ENCODE data around the gene CANX. TPM values are rescaled to one million over a fixed set of nuclear protein-coding genes. Genes with fewer than 3 reads are reported as not detected.
"Not testable (repeated sequence)": the region's sequence is repeated elsewhere in the genome, so short reads cannot be mapped to it uniquely, and the experiment has no call there.

The CANX gene, protein sequence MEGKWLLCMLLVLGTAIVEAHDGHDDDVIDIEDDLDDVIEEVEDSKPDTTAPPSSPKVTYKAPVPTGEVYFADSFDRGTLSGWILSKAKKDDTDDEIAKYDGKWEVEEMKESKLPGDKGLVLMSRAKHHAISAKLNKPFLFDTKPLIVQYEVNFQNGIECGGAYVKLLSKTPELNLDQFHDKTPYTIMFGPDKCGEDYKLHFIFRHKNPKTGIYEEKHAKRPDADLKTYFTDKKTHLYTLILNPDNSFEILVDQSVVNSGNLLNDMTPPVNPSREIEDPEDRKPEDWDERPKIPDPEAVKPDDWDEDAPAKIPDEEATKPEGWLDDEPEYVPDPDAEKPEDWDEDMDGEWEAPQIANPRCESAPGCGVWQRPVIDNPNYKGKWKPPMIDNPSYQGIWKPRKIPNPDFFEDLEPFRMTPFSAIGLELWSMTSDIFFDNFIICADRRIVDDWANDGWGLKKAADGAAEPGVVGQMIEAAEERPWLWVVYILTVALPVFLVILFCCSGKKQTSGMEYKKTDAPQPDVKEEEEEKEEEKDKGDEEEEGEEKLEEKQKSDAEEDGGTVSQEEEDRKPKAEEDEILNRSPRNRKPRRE
- total RNA-seq: 571 and 574 TPM in 2 replicates
- long read RNA-seq, full-length matches to known transcripts: 752 of 1,103 reads
- long read RNA-seq, partial matches to known transcripts: 273 of 1,103 reads
- long read RNA-seq, other reads (novel, unspliced or antisense): 78 of 1,103 reads

DNA sequence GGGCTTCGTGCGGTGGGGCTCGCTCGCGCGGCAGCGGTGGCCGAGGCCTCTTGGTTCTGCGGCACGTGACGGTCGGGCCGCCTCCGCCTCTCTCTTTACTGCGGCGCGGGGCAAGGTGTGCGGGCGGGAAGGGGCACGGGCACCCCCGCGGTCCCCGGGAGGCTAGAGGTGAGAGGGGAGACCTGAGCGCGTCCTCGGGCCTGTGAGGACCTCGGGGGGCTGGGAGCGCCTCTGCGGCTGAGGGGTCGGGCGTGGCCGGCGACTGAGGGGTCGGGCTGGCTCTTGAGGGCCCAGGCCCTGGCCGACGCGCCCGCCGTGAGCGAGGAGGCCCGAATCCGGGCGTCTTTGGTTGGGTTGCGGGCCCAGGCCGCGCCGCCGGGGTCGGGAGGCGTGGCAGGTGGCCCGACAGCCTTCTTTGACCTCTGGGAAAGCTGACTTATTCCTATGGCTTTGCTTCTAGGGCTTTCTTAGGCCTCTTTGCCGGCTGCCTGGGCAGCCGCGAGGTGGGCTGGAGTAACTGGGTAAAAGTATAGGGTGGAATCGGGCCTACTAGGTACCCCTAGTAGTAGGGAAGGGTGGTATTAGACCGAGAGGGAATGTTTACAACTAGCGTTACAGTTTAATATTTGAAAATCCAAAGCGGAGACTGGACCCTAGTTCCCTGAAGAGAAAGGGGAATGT is at the start of gene CANX:
CANX (plus strand) TSS at position 33 of the 681 bp plus-strand sequence. CDS start 6,715 bp downstream, outside the sequence.
- DNase-seq (ENCODE audit: low spot score, unreplicated experiment): no peak
- Mint-ChIP-seq H3K4me1 (ENCODE audit: low read depth) (peaks cover 23% of the 10 kb centered on the region), H3K9me3 (ENCODE audit: low read depth) (no peaks in the 10 kb centered on the region), H3K36me3 (ENCODE audit: insufficient read depth) (peaks cover 16% of the 10 kb centered on the region), H3K27me3 (no peaks in the 10 kb centered on the region), H3K27ac (peak within 1 kb of the TSS; percentile 100), H3K4me3 (ENCODE audit: low read depth) (peak within 1 kb of the TSS; percentile 98)
- TF ChIP-seq, protein P1, sequence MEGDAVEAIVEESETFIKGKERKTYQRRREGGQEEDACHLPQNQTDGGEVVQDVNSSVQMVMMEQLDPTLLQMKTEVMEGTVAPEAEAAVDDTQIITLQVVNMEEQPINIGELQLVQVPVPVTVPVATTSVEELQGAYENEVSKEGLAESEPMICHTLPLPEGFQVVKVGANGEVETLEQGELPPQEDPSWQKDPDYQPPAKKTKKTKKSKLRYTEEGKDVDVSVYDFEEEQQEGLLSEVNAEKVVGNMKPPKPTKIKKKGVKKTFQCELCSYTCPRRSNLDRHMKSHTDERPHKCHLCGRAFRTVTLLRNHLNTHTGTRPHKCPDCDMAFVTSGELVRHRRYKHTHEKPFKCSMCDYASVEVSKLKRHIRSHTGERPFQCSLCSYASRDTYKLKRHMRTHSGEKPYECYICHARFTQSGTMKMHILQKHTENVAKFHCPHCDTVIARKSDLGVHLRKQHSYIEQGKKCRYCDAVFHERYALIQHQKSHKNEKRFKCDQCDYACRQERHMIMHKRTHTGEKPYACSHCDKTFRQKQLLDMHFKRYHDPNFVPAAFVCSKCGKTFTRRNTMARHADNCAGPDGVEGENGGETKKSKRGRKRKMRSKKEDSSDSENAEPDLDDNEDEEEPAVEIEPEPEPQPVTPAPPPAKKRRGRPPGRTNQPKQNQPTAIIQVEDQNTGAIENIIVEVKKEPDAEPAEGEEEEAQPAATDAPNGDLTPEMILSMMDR (IDR thresholded peaks at IDR 0.05; ENCODE audit: unreplicated experiment): no peak

DNA sequence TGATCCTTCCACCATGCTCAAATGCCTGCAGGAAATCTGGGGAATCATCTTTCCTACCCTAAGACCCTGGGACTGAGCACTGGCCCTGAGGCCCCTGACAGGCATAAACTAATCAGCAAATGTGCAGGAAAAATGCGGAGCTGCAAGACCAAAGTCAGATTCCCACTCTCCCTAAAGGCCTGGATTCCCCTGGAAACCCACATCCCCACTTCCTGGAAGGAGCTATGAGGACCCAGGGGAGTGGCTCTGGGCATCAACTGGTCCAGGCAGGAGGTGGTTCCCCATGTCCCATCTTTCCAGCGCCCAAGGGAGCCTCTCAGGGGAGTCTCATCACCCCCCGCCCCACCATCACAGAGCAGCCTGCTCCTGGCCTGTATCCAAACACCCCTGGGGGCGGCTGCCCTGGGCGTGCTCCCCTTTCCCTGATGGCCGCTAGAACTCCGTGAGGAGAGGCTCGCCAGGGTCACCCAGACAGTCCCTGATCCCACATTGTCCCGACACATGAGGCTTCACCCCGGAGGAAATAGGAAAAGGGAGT is 49.5 kb upstream of the CANX start:
- not testable (repeated sequence) for H3K4me1 Mint-ChIP-seq (ENCODE audit: low read depth); DNase-seq (ENCODE audit: low spot score, unreplicated experiment); H3K27ac Mint-ChIP-seq; H3K27me3 Mint-ChIP-seq; H3K9me3 Mint-ChIP-seq (ENCODE audit: low read depth); H3K36me3 Mint-ChIP-seq (ENCODE audit: insufficient read depth); H3K4me3 Mint-ChIP-seq (ENCODE audit: low read depth)

DNA sequence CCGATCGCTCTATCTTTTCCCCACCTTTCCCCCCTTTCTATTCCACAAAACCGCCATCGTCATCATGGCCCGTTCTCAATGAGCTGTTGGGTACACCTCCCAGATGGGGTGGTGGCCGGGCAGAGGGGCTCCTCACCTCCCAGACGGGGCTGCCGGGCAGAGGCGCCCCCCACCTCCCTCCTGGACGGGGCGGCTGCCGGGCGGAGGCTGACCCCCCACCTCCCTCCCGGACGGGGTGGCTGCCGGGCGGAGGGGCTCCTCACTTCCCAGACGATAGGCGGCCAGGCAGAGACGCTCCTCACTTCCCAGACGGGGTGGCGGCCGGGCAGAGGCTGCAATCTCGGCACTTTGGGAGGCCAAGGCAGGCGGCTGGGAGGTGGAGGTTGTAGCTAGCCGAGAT is 48.5 kb upstream of the CANX start:
- H3K9me3 Mint-ChIP-seq (ENCODE audit: low read depth); H3K27me3 Mint-ChIP-seq; H3K27ac Mint-ChIP-seq; H3K36me3 Mint-ChIP-seq (ENCODE audit: insufficient read depth); H3K4me3 Mint-ChIP-seq (ENCODE audit: low read depth); H3K4me1 Mint-ChIP-seq (ENCODE audit: low read depth); DNase-seq (ENCODE audit: low spot score, unreplicated experiment): not testable (repeated sequence)

DNA sequence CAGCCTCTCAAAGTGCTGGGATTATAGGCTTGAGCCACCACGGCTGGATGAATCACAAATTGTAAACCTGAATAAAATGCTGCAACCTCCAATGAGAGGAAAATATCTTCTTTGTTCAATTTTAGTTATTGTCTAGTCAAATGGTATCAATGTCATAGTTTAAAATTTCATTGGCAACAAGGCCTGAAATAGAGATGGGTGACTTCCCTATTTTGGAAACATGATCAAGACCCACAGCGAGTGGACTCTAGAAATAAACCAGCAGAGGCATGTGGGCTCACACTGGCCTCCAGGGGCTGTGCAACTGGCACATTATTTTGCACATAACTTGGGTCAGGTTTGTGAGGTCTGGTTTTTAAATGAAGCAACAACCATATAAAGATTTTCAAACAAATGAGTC is 45.6 kb upstream of the CANX start:
- H3K4me3 Mint-ChIP-seq (ENCODE audit: low read depth); H3K36me3 Mint-ChIP-seq (ENCODE audit: insufficient read depth); H3K27ac Mint-ChIP-seq; H3K27me3 Mint-ChIP-seq; DNase-seq (ENCODE audit: low spot score, unreplicated experiment); H3K4me1 Mint-ChIP-seq (ENCODE audit: low read depth); H3K9me3 Mint-ChIP-seq (ENCODE audit: low read depth): not testable (repeated sequence)

DNA sequence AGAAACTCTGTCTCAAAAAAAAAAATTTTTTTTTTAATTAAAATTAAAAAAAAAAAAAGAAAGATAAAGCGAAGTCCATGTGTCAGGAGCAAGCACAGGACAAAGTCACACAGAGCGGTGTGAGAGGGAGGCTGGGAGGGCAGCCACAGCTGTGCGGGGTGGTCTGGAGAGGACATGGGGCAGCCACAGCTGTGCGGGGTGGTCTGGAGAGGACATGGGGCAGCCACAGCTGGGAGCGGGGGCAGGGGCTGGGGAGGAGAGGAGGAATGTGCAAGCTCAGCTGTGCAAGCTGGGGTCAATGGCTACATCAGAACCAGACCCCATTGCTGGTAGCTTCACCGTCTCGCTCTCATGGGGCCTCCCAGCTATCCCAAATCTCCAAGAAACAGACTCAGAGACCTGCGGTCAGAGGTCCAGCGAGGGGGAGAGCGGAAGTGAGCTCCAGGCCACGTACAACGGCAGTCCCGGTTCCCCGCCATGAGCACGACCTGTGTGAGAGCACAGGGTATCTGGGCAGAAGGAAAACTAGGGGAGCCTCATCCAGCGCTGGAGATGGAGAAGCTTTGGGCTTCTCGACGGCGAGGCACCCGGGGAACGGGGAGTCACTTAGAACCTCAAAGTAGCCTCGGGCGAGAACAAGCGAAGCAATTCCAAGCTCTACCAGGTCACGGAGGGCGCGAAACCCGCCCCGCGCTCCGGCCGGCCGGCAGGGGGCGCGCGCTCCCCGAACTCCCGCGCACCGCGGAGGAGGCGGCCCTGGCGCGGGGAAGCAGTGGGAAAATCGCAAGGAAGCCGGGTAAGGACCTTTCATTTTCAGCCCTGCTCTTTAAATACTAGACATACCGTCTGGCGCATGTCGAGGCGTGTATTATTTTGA is 41.2 kb upstream of the CANX start:
- not testable (repeated sequence) for H3K4me1 Mint-ChIP-seq (ENCODE audit: low read depth); DNase-seq (ENCODE audit: low spot score, unreplicated experiment); H3K36me3 Mint-ChIP-seq (ENCODE audit: insufficient read depth); H3K27ac Mint-ChIP-seq; H3K9me3 Mint-ChIP-seq (ENCODE audit: low read depth); H3K27me3 Mint-ChIP-seq
- H3K4me3 Mint-ChIP-seq (ENCODE audit: low read depth): peak overlapping the region; percentile 81

DNA sequence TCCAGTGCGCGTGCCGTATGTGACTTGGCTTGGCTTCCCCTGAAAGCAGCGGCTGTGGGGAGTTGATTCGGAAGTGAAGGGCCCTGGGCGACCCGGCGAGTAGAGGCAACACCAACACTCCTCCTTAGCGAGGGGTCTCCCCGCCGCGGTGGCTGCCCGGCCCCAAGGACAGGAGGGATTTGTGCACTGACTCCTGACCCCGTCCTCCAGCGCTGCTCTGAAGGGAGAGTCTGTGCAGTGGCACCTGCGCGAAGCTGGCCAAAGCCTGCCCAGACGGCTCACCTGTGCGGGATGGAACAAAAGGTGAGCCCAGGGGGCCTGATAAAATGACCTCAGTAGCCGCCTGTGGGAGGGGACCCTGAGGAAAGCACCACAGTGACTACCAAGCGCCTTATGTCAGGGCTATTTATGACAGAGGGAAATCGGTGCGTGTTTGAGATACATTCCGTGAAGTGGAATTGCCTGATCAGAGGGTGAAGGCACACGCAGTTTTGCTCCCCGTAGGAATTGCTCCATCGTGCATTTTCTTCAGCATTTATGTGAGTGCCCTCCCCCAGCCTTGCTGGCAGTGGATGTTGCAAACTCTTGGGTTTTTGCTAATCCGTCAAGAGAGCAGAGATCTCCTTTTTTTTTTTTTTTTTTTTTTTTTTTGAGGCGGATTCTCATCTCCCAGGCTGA is 40.4 kb upstream of the CANX start:
- H3K4me1 Mint-ChIP-seq (ENCODE audit: low read depth); H3K9me3 Mint-ChIP-seq (ENCODE audit: low read depth); DNase-seq (ENCODE audit: low spot score, unreplicated experiment); H3K36me3 Mint-ChIP-seq (ENCODE audit: insufficient read depth); H3K27me3 Mint-ChIP-seq: not testable (repeated sequence)
- Mint-ChIP-seq H3K27ac (peak overlapping the region; percentile 60), H3K4me3 (ENCODE audit: low read depth) (peak overlapping the region; percentile 81)

DNA sequence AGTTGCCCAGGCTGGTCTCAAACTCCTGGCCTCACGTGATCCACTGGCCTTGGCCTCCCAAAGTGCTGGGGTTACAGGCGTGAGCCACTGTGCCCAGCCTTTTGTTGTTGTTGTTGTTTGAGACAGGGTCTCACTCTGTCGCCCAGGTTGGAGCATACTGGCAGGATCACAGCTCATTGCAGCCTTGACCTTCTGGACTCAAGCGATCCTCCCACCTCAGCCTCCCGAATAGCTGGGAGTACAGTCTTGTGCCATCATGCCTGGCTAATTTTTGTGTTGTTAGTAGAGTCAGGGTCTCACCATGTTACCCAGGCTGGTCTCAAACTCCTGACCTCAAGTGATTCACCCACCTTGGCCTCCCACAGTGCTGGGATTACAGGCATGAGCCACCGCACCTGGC is 37.1 kb upstream of the CANX start:
- not testable (repeated sequence) for H3K4me1 Mint-ChIP-seq (ENCODE audit: low read depth); H3K36me3 Mint-ChIP-seq (ENCODE audit: insufficient read depth); H3K9me3 Mint-ChIP-seq (ENCODE audit: low read depth); H3K4me3 Mint-ChIP-seq (ENCODE audit: low read depth); H3K27me3 Mint-ChIP-seq; H3K27ac Mint-ChIP-seq; DNase-seq (ENCODE audit: low spot score, unreplicated experiment)

All from progenitor cell of endocrine pancreas (in vitro differentiated cells).